Measurements from ENCODE around the gene KRCC1. TPM values are rescaled to one million over a fixed set of nuclear protein-coding genes. Genes with fewer than 3 reads are reported as not detected.

The KRCC1 gene
- total and polyA plus RNA-seq, 2 experiments from 2014 or later: 10.3 to 12.5 TPM

GRCh38 chr2:88028931-88029330 lies 26.7 kb downstream of the KRCC1 start (continued):
- no peak for TF ChIP-seq ZNF462 (CRISPR knock-in tag; IDR thresholded peaks at IDR 0.05)
- TF ChIP-seq JUNB (IDR thresholded peaks at IDR 0.05; ENCODE audit: unreplicated experiment): no peak
- TF ChIP-seq REST (IDR thresholded peaks at IDR 0.05; ENCODE audit: unreplicated experiment): no peak
- TF ChIP-seq ZNF114 (CRISPR knock-in tag; IDR thresholded peaks at IDR 0.05): no peak
- no peak for TF ChIP-seq STAT1 (IDR thresholded peaks at IDR 0.05; ENCODE audit: unreplicated experiment)
- TF ChIP-seq CTCF (conservative IDR thresholded peaks at IDR 0.05; ENCODE audit: low read depth in 2 of 2): no peak
- TF ChIP-seq POLR2AphosphoS5 (IDR thresholded peaks at IDR 0.05; ENCODE audit: low read depth): no peak
- TF ChIP-seq CREB1 (CRISPR knock-in tag; IDR thresholded peaks at IDR 0.05; ENCODE audit: low read depth): no peak
- no peak for TF ChIP-seq ZNF331 (CRISPR knock-in tag; IDR thresholded peaks at IDR 0.05; ENCODE audit: low read depth)

Data from GM23338 (cell line).